Loucy (cell line): ENCODE results near the gene OR13J1.

Experiments used
- H2AFZ ChIP-seq: fragments of 200-600 bp; sonication (generic); 2 replicates; pipeline ENCODE4 v1.6.0; 2016; ENCODE audit warnings: antibody characterized with exemption, mild to moderate bottlenecking, low read length, moderate library complexity
- H3F3A ChIP-seq: fragments of 200-600 bp; 2 replicates; pipeline ENCODE4 v1.6.0; 2016; ENCODE audit warnings: antibody characterized with exemption, low read depth, mild to moderate bottlenecking
- H3K27me3 ChIP-seq: fragments of 200-600 bp; sonication (generic); 2 replicates; pipeline ENCODE4 v1.6.1; 2014; ENCODE audit warnings: low read length, mild to moderate bottlenecking; ENCODE audit not compliant: insufficient read depth, poor library complexity, severe bottlenecking
- H3K36me3 ChIP-seq: fragments of 200-600 bp; sonication (generic); 2 replicates; pipeline ENCODE4 v1.6.1; 2016; ENCODE audit warnings: low read length; ENCODE audit not compliant: insufficient read depth
- H3K4me1 ChIP-seq: fragments of 200-600 bp; sonication (generic); 2 replicates; pipeline ENCODE4 v1.5.1; 2014; ENCODE audit warnings: low read length, mild to moderate bottlenecking; ENCODE audit not compliant: insufficient read depth, poor library complexity, severe bottlenecking
- H3K4me2 ChIP-seq: fragments of 200-600 bp; sonication (generic); 2 replicates; pipeline ENCODE4 v1.6.0; 2014; ENCODE audit warnings: antibody characterized with exemption, low read length, low read depth, mild to moderate bottlenecking; ENCODE audit not compliant: poor library complexity, severe bottlenecking
- H3K4me3 ChIP-seq: fragments of 200-600 bp; sonication (generic); 2 replicates; pipeline ENCODE4 v1.5.1; 2014; ENCODE audit warnings: low read length, mild to moderate bottlenecking, mixed read lengths; ENCODE audit not compliant: poor library complexity, severe bottlenecking
- H3K79me2 ChIP-seq: fragments of 200-600 bp; sonication (generic); 2 replicates; pipeline ENCODE4 v1.6.1; 2014; ENCODE audit warnings: low read length; ENCODE audit not compliant: insufficient read depth
- H3K9ac ChIP-seq: fragments of 200-600 bp; sonication (generic); 2 replicates; pipeline ENCODE4 v1.6.0; 2014; ENCODE audit warnings: mild to moderate bottlenecking, low read depth, low read length, moderate library complexity; ENCODE audit not compliant: poor library complexity, severe bottlenecking
- H3K9me2 ChIP-seq: fragments of 200-600 bp; sonication (generic); replicated peaks from 2 replicates; pipeline ENCODE4 v1.6.1; 2016; ENCODE audit warnings: low read depth, low read length, mixed read lengths
- H3K9me3 ChIP-seq: fragments of 200-600 bp; sonication (generic); 2 replicates; pipeline ENCODE4 v1.6.1; 2014; ENCODE audit warnings: mild to moderate bottlenecking, antibody characterized with exemption, low read length, low read depth; ENCODE audit not compliant: insufficient read depth
- H4K20me1 ChIP-seq: fragments of 200-600 bp; sonication (generic); 2 replicates; pipeline ENCODE4 v1.6.0; 2014; ENCODE audit warnings: antibody characterized with exemption, low read length, mild to moderate bottlenecking; ENCODE audit not compliant: insufficient read depth, poor library complexity, severe bottlenecking
- CTCF ChIP-seq: fragments of 200-600 bp; sonication (generic); conservative IDR thresholded peaks from 2 replicates; pipeline ENCODE4 v1.5.1; 2014; ENCODE audit warnings: mild to moderate bottlenecking, antibody characterized with exemption, low read length
- EZH2phosphoT487 ChIP-seq: fragments of 200-600 bp; IDR thresholded peaks from 2 replicates; pipeline ENCODE4 v1.6.1; 2018; ENCODE audit warnings: antibody characterized with exemption, mild to moderate bottlenecking, moderate library complexity, borderline replicate concordance

The OR13J1 gene

GRCh38 chr9:35870351-35870923 is at the start of gene OR13J1:
Gene OR13J1, minus strand, starts transcription at chr9:35870401. Its CDS starts 0 bp downstream, at chr9:35870401.
- H3K4me2 ChIP-seq, result no peak within 1 kb of the TSS
- H3K79me2 ChIP-seq, result no peaks in the 10 kb centered on the region
- no peaks in the 10 kb centered on the region for H4K20me1 ChIP-seq
- no peaks in the 10 kb centered on the region for H3K9me3 ChIP-seq
- no peaks in the 10 kb centered on the region for H3K27me3 ChIP-seq
- no peaks in the 10 kb centered on the region for H3K36me3 ChIP-seq
- no peak within 1 kb of the TSS for H3K9ac ChIP-seq
- no peaks in the 10 kb centered on the region for H3F3A ChIP-seq
- no peak within 1 kb of the TSS for H3K4me3 ChIP-seq
- TF ChIP-seq EZH2phosphoT487, result no peak
- no peak for TF ChIP-seq CTCF
- H3K9me2 ChIP-seq, result no peaks in the 10 kb centered on the region
- no peak within 1 kb of the TSS for H2AFZ ChIP-seq
- H3K4me1 ChIP-seq, result no peaks in the 10 kb centered on the region

GRCh38 chr9:35919212-35920008 is 49.2 kb upstream of the OR13J1 start:
- Histone ChIP-seq H3K4me3 (no peak overlapping the region), H3K79me2 (no peaks in the 10 kb centered on the region)
- TF ChIP-seq CTCF, result no peak
- TF ChIP-seq EZH2phosphoT487, result no peak

GRCh38 chr9:35918780-35919179 is 48.6 kb upstream of the OR13J1 start:
- Histone ChIP-seq H3F3A (no peaks in the 10 kb centered on the region), H2AFZ (peak overlapping the region; percentile 84), H3K9ac (no peak overlapping the region), H3K36me3 (no peaks in the 10 kb centered on the region), H4K20me1 (no peaks in the 10 kb centered on the region), H3K27me3 (no peaks in the 10 kb centered on the region), H3K9me2 (no peaks in the 10 kb centered on the region), H3K9me3 (no peaks in the 10 kb centered on the region), H3K79me2 (no peaks in the 10 kb centered on the region), H3K4me3 (no peak overlapping the region), H3K4me2 (no peak overlapping the region), H3K4me1 (peaks cover 15% of the 10 kb centered on the region)
- no peak for TF ChIP-seq EZH2phosphoT487
- no peak for TF ChIP-seq CTCF

More at GRCh38 chr9:35919212-35920008, 49.2 kb upstream of the OR13J1 start:
- Histone ChIP-seq H3K27me3 (no peaks in the 10 kb centered on the region), H3K9ac (no peak overlapping the region), H3F3A (no peaks in the 10 kb centered on the region), H3K9me2 (no peaks in the 10 kb centered on the region), H4K20me1 (no peaks in the 10 kb centered on the region), H3K9me3 (no peaks in the 10 kb centered on the region), H3K4me1 (peaks cover 15% of the 10 kb centered on the region), H3K36me3 (no peaks in the 10 kb centered on the region), H2AFZ (peak overlapping the region; percentile 84), H3K4me2 (no peak overlapping the region)
